Hepatocyte (in vitro differentiated cells): ENCODE results near the gene CREB5. TPM values are rescaled to one million over a fixed set of nuclear protein-coding genes. Genes with fewer than 3 reads are reported as not detected.

Experiments used
- DNase-seq: peaks from one replicate; pipeline ENCODE4 v3.0.0-alpha.2; 2016; ENCODE audit warnings: low spot score
- H2AFZ ChIP-seq: fragments of 200-600 bp; sonication (generic); 2 replicates; pipeline ENCODE4 v1.6.0; 2016; ENCODE audit warnings: antibody characterized with exemption, mild to moderate bottlenecking
- H3K27ac ChIP-seq: fragments of 200-600 bp; sonication (generic); 2 replicates; pipeline ENCODE4 v1.5.1; 2016; ENCODE audit warnings: mild to moderate bottlenecking
- H3K27me3 ChIP-seq: fragments of 200-600 bp; sonication (generic); 2 replicates; pipeline ENCODE4 v1.6.1; 2016
- H3K36me3 ChIP-seq: fragments of 200-600 bp; sonication (generic); replicated peaks from 2 replicates; pipeline ENCODE4 v1.5.1; 2016; ENCODE audit warnings: low read depth; ENCODE audit not compliant: insufficient read depth
- H3K4me1 ChIP-seq: fragments of 200-600 bp; sonication (generic); 2 replicates; pipeline ENCODE4 v1.5.1; 2016; ENCODE audit warnings: mild to moderate bottlenecking, moderate library complexity; ENCODE audit not compliant: insufficient read depth
- H3K4me2 ChIP-seq: fragments of 200-600 bp; sonication (generic); 2 replicates; pipeline ENCODE4 v1.6.0; 2016
- H3K4me3 ChIP-seq: fragments of 200-600 bp; sonication (generic); 2 replicates; pipeline ENCODE4 v1.5.1; 2016; ENCODE audit warnings: mild to moderate bottlenecking
- H3K79me2 ChIP-seq: fragments of 200-600 bp; sonication (generic); 2 replicates; pipeline ENCODE4 v1.6.0; 2017; ENCODE audit warnings: mild to moderate bottlenecking
- H3K9me2 ChIP-seq: fragments of 200-600 bp; sonication (generic); replicated peaks from 2 replicates; pipeline ENCODE4 v1.6.0; 2017; ENCODE audit warnings: mild to moderate bottlenecking; ENCODE audit not compliant: insufficient read depth
- H3K9me3 ChIP-seq: fragments of 200-600 bp; sonication (generic); 2 replicates; pipeline ENCODE4 v1.5.1; 2016; ENCODE audit warnings: low read depth, mild to moderate bottlenecking
- H4K20me1 ChIP-seq: fragments of 200-600 bp; sonication (generic); 2 replicates; pipeline ENCODE4 v1.6.0; 2016; ENCODE audit warnings: mild to moderate bottlenecking; ENCODE audit not compliant: insufficient read depth, poor library complexity, severe bottlenecking
- CTCF ChIP-seq: fragments of 200-600 bp; sonication (generic); IDR thresholded peaks from 2 replicates; pipeline ENCODE4 v1.5.1; 2016; ENCODE audit warnings: antibody characterized with exemption, mild to moderate bottlenecking; ENCODE audit not compliant: poor library complexity
- EZH2 ChIP-seq: fragments of 200-600 bp; sonication (generic); IDR thresholded peaks from 2 replicates; pipeline ENCODE4 v1.6.1; 2016; ENCODE audit warnings: antibody characterized with exemption, mild to moderate bottlenecking, borderline replicate concordance
- EZH2phosphoT487 ChIP-seq: fragments of 200-600 bp; sonication (generic); IDR thresholded peaks from one replicate; pipeline ENCODE4 v1.6.1; 2018; ENCODE audit warnings: antibody characterized with exemption, mild to moderate bottlenecking, low read depth, moderate library complexity; ENCODE audit not compliant: unreplicated experiment, severe bottlenecking
- WGBS: methylation state at CpG from one replicate; pipeline ENCODE4 v1.1.6; 2016; ENCODE audit warnings: low lambda C conversion rate; ENCODE audit errors: missing lambda C conversion rate; 5-methylcytosine and 5-hydroxymethylcytosine counted together
- polyA plus RNA-seq: library from polyadenylated mRNA; unstranded; fragments of >200 nt; fragmentation: Nextera tagmentation; extraction: Ambion mirVana; gene quantifications from 2 replicates; pipeline ENCODE4 v1.2.1, GENCODE V29; 2016
- total RNA-seq: library from RNA; depleted of rRNA; stranded (reverse); fragments of >200 nt; gene quantifications from 2 replicates; pipeline ENCODE4 v1.2.3, GENCODE V29; 2014

Gene CREB5
- total and polyA plus RNA-seq, 2 experiments from 2014 or later, result 14.0 to 27.9 TPM

GRCh38 chr7:28672397-28672797, 260.1 kb downstream of the CREB5 start:
- no peak overlapping the region for H3K4me2 ChIP-seq
- H4K20me1 ChIP-seq, result no peaks in the 10 kb centered on the region
- H3K9me3 ChIP-seq, result no peaks in the 10 kb centered on the region
- no peaks in the 10 kb centered on the region for H3K36me3 ChIP-seq
- no peak overlapping the region for H3K4me3 ChIP-seq
- no peak overlapping the region for H3K27ac ChIP-seq
- no peaks in the 10 kb centered on the region for H3K9me2 ChIP-seq
- no peak for TF ChIP-seq EZH2
- TF ChIP-seq CTCF, result no peak
- TF ChIP-seq EZH2phosphoT487, result no peak
- no peak overlapping the region for H2AFZ ChIP-seq
- no peak for DNase-seq
- no peaks in the 10 kb centered on the region for H3K79me2 ChIP-seq
- 44% methylated on average over 3 of the region's 3 CpGs for WGBS
- no peaks in the 10 kb centered on the region for H3K27me3 ChIP-seq
- H3K4me1 ChIP-seq, result peaks cover 5% of the 10 kb centered on the region

GRCh38 chr7:28674359-28674782, 262.1 kb downstream of the CREB5 start:
- H2AFZ ChIP-seq, result no peak overlapping the region
- peak; percentile 65 for DNase-seq
- peak overlapping the region; percentile 60 for H3K27ac ChIP-seq

GRCh38 chr7:28675429-28675828, 263.1 kb downstream of the CREB5 start:
- Histone ChIP-seq H3K36me3 (no peaks in the 10 kb centered on the region), H3K9me2 (no peaks in the 10 kb centered on the region), H4K20me1 (no peaks in the 10 kb centered on the region), H3K27me3 (no peaks in the 10 kb centered on the region), H3K79me2 (no peaks in the 10 kb centered on the region), H3K4me2 (no peak overlapping the region), H2AFZ (no peak overlapping the region), H3K9me3 (no peaks in the 10 kb centered on the region), H3K4me1 (no peaks in the 10 kb centered on the region), H3K4me3 (no peak overlapping the region), H3K27ac (no peak overlapping the region)
- no peak for TF ChIP-seq EZH2phosphoT487
- no peak for TF ChIP-seq CTCF
- no peak for TF ChIP-seq EZH2
- 76% methylated on average over 3 of the region's 3 CpGs for WGBS
- DNase-seq, result no peak

More at GRCh38 chr7:28674359-28674782, 262.1 kb downstream of the CREB5 start:
- peaks cover 2% of the 10 kb centered on the region for H3K4me1 ChIP-seq
- H3K79me2 ChIP-seq, result no peaks in the 10 kb centered on the region
- no peaks in the 10 kb centered on the region for H3K9me2 ChIP-seq
- 71% methylated on average over 5 of the region's 5 CpGs for WGBS
- TF ChIP-seq CTCF, result no peak
- no peak for TF ChIP-seq EZH2phosphoT487
- TF ChIP-seq EZH2, result no peak
- no peaks in the 10 kb centered on the region for H3K9me3 ChIP-seq
- H3K36me3 ChIP-seq, result no peaks in the 10 kb centered on the region
- H3K4me2 ChIP-seq, result no peak overlapping the region
- H4K20me1 ChIP-seq, result no peaks in the 10 kb centered on the region
- H3K27me3 ChIP-seq, result no peaks in the 10 kb centered on the region
- no peak overlapping the region for H3K4me3 ChIP-seq

GRCh38 chr7:28677668-28678067, 265.4 kb downstream of the CREB5 start:
- Histone ChIP-seq H4K20me1 (no peaks in the 10 kb centered on the region), H3K4me2 (no peak overlapping the region), H3K4me3 (no peak overlapping the region), H3K27ac (no peak overlapping the region), H3K79me2 (no peaks in the 10 kb centered on the region), H3K9me3 (no peaks in the 10 kb centered on the region), H3K27me3 (no peaks in the 10 kb centered on the region), H2AFZ (no peak overlapping the region), H3K36me3 (no peaks in the 10 kb centered on the region), H3K4me1 (no peaks in the 10 kb centered on the region), H3K9me2 (no peaks in the 10 kb centered on the region)
- DNase-seq, result no peak
- no peak for TF ChIP-seq EZH2phosphoT487
- TF ChIP-seq CTCF, result no peak
- TF ChIP-seq EZH2, result no peak
- WGBS, result 98% methylated on average over 3 of the region's 3 CpGs
